Measurements from ENCODE around the gene SIGLEC6.

The SIGLEC6 gene

GRCh38 chr19:51548213-51548651, 16.8 kb upstream of the SIGLEC6 start:
- DNase-seq, result no peak

DNA sequence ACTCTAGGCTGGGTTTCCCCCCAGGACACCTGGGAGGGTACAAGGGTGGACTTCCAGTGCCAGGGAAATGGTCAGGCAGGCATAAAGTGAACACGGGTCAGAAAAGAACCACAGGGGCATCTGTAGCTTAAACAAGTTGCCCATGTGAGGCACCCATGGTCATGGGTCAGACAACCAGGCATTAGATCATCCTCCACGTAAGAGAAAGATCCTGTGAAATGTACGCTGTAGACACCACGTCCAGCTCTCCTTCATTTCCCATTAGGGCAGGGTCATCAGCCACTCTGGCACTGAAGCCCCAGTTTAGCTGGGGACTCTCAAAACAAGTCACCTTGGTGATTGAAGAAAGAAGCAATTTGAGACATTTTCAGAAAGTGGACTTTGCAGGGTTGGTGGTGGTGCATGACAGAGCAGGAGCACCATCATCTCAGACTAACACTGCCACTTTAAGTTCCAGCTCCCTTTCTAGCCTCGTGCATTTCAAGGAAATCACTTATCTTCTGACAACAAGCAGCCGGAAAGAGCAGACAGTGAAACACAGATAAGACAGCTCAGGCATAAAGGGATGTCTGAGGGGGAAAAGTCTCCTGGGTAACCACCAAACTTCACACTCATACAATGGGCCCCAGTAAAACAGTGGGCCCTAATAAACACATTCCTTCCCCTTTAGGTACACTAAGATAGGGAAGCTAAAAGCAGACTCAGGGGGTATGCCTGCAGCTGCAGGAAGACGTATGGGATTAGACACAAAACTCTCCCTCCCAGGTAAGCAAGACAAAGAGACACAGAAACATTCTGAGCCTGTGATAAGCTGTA, 16.1 kb upstream of the SIGLEC6 start:
- DNase-seq, result no peak

DNA sequence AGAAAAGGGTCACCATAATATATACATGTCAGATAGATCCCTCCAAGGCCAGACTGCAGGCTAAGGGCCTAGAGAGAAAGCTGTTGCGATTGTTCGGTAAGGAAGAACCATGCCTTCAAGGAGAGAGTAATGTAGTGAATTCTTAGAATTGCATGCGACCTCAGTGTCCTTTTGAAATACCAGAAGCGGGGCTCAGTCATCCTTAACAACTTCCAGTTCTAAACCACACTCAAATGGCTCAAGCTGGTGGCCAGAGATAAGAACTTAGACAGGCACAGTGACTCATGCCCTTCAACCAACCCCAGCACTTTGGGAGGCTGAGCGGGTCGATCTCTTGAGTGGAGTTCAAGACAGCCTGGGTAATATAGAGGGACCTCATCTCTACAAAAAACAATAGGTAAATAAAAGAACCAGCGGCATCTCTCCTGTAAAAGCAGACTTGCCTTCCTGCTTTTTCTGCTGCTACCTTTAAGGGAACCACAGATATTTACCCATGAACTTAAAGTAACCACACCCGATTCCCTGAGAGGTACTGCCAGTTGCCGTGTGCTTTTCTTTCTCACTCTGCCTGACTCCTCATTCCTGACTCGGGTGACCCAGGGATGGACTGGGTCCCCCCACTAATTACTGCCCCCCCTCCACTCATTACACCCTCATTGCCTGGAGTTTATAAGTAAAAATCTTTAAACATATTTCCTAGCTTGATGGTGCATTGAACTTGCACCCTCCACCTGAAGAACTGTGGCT, 15.4 kb upstream of the SIGLEC6 start:
- DNase-seq, result peak; percentile 10

- no peak for DNase-seq
These were observed 14.7 kb upstream of the SIGLEC6 start for GRCh38 chr19:51546107-51546649.

GRCh38 chr19:51544038-51544437, 12.6 kb upstream of the SIGLEC6 start:
- no peak for DNase-seq

- DNase-seq, result no peak
These were observed 11.2 kb upstream of the SIGLEC6 start for GRCh38 chr19:51542699-51543098.

DNA sequence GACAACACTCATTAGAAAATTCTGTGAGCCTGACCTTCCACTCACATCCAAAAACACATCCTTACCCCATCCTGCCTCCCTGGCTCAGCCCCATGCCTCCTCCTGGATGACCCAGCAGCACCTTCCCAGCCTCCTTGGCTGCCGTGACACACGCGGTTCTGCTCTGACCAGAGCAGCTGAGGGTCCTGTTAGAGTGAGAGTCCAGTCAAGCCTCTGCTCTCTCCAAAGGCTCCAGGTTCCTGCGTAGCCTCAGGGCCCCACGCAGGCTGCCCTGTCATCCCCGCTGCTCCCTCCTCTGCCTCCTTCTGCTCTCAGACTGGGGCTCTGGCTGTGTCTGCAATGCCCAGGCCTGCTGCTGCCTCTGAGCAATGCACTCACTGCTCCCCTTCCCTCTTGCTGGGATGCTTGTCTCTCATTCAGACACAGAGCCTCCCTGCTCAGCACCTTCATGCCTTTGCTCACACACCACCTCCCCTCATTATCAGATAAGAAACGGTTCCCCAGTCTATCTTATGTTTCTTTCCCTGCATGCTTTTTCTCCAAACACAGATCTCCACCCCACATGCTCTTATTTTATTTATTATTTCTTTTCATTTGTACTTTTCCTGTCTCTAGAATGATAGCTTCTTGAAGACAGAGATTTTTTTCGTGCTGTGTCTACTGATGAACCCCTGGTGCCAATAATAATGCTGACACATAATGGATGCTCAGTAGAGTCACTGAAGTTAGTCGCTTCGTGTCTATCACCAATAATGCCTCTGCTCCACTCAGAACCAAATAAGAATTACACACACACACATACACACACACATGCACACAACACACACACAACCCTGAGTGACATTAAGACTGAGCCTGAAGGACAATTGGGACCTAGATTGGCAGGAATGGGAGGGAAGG, 10.2 kb upstream of the SIGLEC6 start:
- DNase-seq, result no peak

DNA sequence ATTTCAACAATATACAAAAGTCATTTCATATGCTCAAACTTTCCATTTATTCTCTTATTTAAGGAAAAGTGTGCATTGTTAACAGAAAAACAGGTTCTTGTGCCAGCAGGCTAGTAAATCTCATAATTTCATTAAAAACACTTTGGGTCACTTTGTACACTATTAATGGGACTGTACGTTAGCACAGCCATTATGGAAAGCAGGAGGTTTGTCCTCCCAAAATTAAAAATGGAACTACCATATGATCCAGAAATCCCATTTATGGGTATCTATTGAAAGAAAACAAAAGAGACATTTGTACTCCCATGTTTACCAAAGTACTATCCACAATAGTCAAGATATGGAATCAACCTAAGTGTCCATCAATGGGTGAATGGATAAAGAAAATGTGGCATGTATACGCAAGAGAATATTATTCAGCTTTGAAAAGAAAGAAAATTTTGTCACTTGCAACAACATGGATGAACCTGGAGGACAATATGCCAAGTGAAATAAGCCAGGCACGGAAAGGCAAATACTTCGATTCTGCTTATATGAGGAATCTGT, 8.4 kb upstream of the SIGLEC6 start:
- DNase-seq, result no peak

DNA sequence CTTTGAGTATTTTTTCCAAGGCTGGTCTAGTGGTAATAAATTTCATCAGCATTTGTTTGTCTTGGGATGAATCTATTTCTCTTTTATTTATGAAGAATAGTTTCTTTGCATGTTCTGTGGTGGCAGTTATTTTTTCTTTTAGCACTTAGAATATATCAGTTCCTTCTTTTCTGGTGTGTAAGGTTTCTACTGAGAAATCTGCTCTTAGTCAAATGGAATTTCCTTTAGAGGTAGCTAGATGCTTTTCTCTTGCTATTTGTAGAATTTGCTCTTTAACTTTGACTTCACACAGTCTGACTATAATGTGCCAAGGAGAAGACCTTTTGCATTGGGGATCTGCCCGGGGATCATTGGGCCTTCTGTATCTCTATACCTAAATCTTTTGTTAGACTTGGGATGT, 4.1 kb upstream of the SIGLEC6 start:
- DNase-seq, result no peak

DNA sequence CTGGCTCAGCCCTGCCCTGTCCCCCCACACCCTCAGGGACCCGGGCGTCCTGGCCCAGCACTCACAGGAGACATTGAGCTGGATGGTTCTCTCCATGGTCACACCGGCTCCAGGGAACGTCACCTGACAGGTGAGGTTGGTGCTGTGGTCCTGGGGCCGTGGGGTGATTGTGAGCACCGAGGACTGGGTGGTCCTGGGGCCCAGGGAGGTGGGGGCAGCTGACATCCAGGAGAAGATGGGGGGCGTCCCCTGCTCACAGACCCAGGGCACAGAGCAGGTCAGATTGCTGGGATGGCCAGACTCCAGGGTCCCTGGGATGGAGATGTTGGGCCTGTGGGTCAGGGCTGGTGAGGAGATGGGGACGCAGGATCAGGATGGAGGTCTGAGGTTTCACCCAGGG, 854 bp downstream of the SIGLEC6 start:
- DNase-seq, result no peak

DNA sequence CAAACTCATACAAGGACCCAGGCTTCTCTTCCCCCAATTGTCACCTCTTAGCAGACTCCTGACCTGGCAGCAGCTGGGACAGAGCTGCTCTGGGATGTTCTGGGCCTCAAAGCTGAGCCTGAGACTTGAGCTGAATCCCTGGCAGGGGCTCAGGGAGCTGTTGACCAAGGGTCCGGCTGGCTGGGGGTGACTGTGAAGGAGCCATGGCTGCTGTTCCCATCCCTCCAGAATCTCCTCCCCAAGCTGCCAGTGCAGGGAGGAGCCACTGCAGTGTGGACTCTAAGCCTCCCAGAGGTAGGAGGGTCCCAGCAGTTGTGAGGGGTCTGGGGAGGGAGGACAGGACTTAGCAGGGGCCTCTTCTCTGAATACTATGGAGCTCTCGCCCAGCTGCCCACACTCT, 2.2 kb downstream of the SIGLEC6 start:
- DNase-seq, result no peak

DNA sequence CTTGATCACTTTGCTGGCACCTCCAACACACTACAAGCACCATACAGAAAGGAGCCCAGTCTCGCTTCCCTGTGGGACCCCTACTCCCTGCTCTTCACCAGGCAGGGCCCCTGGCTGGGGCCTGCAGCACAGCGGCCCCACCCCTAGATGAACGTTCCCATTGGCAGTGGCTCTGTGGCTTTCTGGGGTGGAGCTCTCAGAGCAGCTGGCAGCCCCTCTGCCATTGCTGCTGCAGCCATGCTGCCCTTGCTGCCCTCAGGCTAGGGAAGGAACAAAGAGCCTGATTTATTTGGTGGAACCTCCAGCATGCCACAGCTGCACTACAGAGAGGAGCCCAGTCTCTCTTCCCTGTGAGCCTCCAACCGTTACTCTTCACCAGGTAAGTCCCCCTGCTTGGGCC, 5.8 kb downstream of the SIGLEC6 start:
- DNase-seq, result no peak

- no peak for DNase-seq
These were observed 6.7 kb downstream of the SIGLEC6 start for GRCh38 chr19:51524666-51525264.

DNA sequence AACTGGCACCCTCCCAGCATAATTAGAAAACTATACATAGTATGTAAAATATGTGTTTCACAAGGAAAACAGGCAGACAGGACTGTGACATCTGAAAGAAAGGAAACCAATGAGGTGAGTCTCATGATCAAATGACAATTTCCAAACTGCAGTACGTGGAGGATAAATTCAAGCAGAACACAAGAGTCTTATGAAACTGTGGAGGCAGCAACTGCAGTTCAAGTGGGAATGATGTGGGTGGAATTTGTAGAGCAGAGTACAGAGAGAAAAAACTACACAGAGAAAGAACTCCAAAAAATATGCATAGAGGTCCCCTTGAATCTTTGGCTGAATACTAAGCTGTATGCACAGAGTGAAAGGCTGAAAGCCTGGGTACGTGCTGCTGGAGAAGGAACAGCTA, 9.7 kb downstream of the SIGLEC6 start:
- DNase-seq, result no peak

GRCh38 chr19:51521357-51521756, 10.1 kb downstream of the SIGLEC6 start:
- no peak for DNase-seq

GRCh38 chr19:51520728-51521127, 10.7 kb downstream of the SIGLEC6 start:
- no peak for DNase-seq

DNA sequence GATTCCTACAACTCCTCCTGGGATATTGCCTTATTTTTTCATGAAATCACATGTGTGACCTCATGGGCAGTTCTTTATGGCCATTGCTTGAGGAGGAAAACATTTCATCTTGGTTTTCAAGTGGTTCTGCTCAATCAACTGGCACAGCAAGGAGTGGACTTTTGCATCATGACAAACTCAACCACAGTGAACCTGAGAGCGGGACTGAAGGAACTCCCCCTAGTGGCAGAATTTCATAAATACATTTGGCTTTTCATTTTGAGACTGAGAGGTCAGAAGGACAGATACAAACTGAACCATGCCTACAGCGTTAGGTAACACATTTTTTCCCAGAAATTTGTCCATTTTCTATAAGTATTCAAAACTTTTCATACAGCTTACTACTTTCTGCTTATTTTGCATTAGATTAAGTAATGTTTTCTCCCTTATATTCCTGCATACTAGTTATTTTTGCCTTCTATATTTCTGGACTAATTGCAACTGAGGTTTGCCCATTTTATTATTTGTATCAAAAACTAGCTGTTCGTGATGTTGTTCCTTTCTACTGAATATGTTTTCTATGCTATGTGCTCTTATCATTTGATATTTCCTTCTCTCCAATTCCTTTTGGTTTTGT, 16.5 kb downstream of the SIGLEC6 start:
- peak; percentile 56 for DNase-seq

DNA sequence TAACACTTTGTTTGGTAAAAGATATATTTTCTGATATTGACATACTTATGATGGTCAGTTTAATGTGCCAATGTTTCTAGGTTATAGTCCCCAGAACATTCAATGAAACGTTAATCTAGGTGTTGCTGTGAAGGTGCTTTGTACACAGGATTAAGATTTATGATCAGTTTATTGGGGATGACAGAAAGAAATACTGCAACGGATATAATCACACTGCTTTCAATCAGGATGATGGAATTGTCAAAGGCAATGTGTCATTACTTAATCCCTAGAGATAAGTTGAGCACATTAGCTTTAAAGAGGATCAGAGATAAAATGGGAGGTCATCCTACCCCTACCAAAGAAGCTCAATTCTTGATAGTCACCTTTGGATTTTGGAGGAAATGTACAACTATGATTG, 17.5 kb downstream of the SIGLEC6 start:
- no peak for DNase-seq

DNA sequence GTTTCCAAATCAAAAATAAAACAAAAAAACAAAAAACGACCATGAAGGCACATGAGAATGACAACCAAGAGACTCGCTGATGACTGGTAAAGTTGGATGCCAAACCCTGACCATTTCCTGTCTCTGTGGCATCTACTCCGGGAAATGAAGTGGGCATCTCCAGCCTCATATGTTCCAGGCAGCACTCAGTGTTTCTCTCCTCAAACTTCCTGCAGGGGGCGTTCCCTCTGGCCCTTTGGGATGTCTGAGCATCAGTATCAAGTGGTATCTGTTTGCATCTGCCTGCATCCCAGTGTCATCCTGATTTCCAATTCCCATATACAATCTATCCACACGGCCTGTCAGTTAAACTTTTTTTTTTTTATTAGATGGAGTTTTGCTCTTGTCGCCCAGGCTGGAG, 20.1 kb downstream of the SIGLEC6 start:
- DNase-seq, result no peak

DNA sequence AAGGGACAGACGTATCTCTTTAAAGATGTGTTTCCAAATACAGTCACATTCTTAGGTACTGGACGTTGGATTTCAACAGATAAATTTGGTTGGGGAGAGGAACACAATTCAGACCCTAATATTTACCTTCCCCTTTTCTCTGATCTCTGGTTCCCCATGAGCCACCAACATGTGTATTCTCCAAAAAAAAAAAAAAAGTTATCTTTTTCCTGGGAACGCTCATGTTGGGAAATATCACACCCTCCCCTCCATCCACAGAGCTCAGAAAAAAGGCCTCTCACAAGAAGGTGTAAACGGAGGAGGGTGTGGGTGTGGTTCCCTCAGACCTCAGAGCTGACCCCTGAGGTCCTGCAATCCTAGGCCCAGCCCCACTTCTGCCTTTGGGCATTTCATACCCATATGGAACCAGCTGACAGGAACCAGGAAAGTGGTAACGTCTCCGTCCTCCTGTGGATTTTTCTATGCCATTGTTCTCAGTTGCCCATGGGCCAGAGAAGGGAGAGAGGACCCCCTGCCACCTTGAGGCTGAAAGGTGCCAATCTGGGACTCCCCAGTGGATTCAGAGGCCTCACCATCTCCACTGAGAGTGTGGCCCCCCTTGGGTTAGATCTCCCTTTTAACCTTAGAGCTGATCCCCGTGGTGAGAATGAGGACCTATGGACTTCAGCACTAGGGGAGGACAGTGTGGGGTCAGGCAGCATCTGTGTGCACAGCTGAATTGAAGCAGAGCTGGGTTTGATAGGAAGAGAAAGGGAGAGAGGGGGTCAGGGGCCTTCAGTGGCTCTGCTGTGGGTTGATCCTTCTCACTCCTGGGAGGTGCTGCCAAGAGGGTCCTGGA, 21.4 kb downstream of the SIGLEC6 start:
- no peak for DNase-seq

All from CD4-positive, alpha-beta T cell treated with Interleukin-4 for 4 hours (primary cell).